Hepatocyte (in vitro differentiated cells): ENCODE measurements around the gene GADD45GIP1. TPM values are rescaled to one million over a fixed set of nuclear protein-coding genes. Genes with fewer than 3 reads are reported as not detected.
A peak's percentile ranks its signal among the peaks of the same experiment; 100 is the strongest.

Experiments used
- DNase-seq: peaks from one replicate; pipeline ENCODE4 v3.0.0-alpha.2; 2016; ENCODE audit warnings: low spot score
- H2AFZ ChIP-seq: fragments of 200-600 bp; sonication (generic); 2 replicates; pipeline ENCODE4 v1.6.0; 2016; ENCODE audit warnings: antibody characterized with exemption, mild to moderate bottlenecking
- H3K27ac ChIP-seq: fragments of 200-600 bp; sonication (generic); 2 replicates; pipeline ENCODE4 v1.5.1; 2016; ENCODE audit warnings: mild to moderate bottlenecking
- H3K27me3 ChIP-seq: fragments of 200-600 bp; sonication (generic); 2 replicates; pipeline ENCODE4 v1.6.1; 2016
- H3K36me3 ChIP-seq: fragments of 200-600 bp; sonication (generic); replicated peaks from 2 replicates; pipeline ENCODE4 v1.5.1; 2016; ENCODE audit warnings: low read depth; ENCODE audit not compliant: insufficient read depth
- H3K4me1 ChIP-seq: fragments of 200-600 bp; sonication (generic); 2 replicates; pipeline ENCODE4 v1.5.1; 2016; ENCODE audit warnings: mild to moderate bottlenecking, moderate library complexity; ENCODE audit not compliant: insufficient read depth
- H3K4me2 ChIP-seq: fragments of 200-600 bp; sonication (generic); 2 replicates; pipeline ENCODE4 v1.6.0; 2016
- H3K4me3 ChIP-seq: fragments of 200-600 bp; sonication (generic); 2 replicates; pipeline ENCODE4 v1.5.1; 2016; ENCODE audit warnings: mild to moderate bottlenecking
- H3K79me2 ChIP-seq: fragments of 200-600 bp; sonication (generic); 2 replicates; pipeline ENCODE4 v1.6.0; 2017; ENCODE audit warnings: mild to moderate bottlenecking
- H3K9me2 ChIP-seq: fragments of 200-600 bp; sonication (generic); replicated peaks from 2 replicates; pipeline ENCODE4 v1.6.0; 2017; ENCODE audit warnings: mild to moderate bottlenecking; ENCODE audit not compliant: insufficient read depth
- H3K9me3 ChIP-seq: fragments of 200-600 bp; sonication (generic); 2 replicates; pipeline ENCODE4 v1.5.1; 2016; ENCODE audit warnings: low read depth, mild to moderate bottlenecking
- H4K20me1 ChIP-seq: fragments of 200-600 bp; sonication (generic); 2 replicates; pipeline ENCODE4 v1.6.0; 2016; ENCODE audit warnings: mild to moderate bottlenecking; ENCODE audit not compliant: insufficient read depth, poor library complexity, severe bottlenecking
- CTCF ChIP-seq: fragments of 200-600 bp; sonication (generic); IDR thresholded peaks from 2 replicates; pipeline ENCODE4 v1.5.1; 2016; ENCODE audit warnings: antibody characterized with exemption, mild to moderate bottlenecking; ENCODE audit not compliant: poor library complexity
- EZH2 ChIP-seq: fragments of 200-600 bp; sonication (generic); IDR thresholded peaks from 2 replicates; pipeline ENCODE4 v1.6.1; 2016; ENCODE audit warnings: antibody characterized with exemption, mild to moderate bottlenecking, borderline replicate concordance
- EZH2phosphoT487 ChIP-seq: fragments of 200-600 bp; sonication (generic); IDR thresholded peaks from one replicate; pipeline ENCODE4 v1.6.1; 2018; ENCODE audit warnings: antibody characterized with exemption, mild to moderate bottlenecking, low read depth, moderate library complexity; ENCODE audit not compliant: unreplicated experiment, severe bottlenecking
- WGBS: methylation state at CpG from one replicate; pipeline ENCODE4 v1.1.6; 2016; ENCODE audit warnings: low lambda C conversion rate; ENCODE audit errors: missing lambda C conversion rate; 5-methylcytosine and 5-hydroxymethylcytosine counted together
- polyA plus RNA-seq: library from polyadenylated mRNA; unstranded; fragments of >200 nt; fragmentation: Nextera tagmentation; extraction: Ambion mirVana; gene quantifications from 2 replicates; pipeline ENCODE4 v1.2.1, GENCODE V29; 2016
- total RNA-seq: library from RNA; depleted of rRNA; stranded (reverse); fragments of >200 nt; gene quantifications from 2 replicates; pipeline ENCODE4 v1.2.3, GENCODE V29; 2014

GADD45GIP1 gene
- total and polyA plus RNA-seq, 2 experiments from 2014 or later = 21.0 to 109 TPM

GRCh38 chr19:12954612-12954962 lies 2.4 kb downstream of the GADD45GIP1 start:
- TF ChIP-seq CTCF (no peak), EZH2 (no peak), EZH2phosphoT487 (no peak)
- no peaks in the 10 kb centered on the region for H3K9me2 ChIP-seq
- H3K4me2 ChIP-seq = no peak overlapping the region
- H3K27me3 ChIP-seq = no peaks in the 10 kb centered on the region
- no peak for DNase-seq
- no peaks in the 10 kb centered on the region for H3K9me3 ChIP-seq
- H3K4me3 ChIP-seq = no peak overlapping the region
- 100% methylated on average over 1 of the region's 1 CpG for WGBS
- no peak overlapping the region for H2AFZ ChIP-seq
- H3K27ac ChIP-seq = peak overlapping the region; percentile 23
- peaks cover 39% of the 10 kb centered on the region for H3K79me2 ChIP-seq
- peaks cover 2% of the 10 kb centered on the region for H4K20me1 ChIP-seq
- H3K4me1 ChIP-seq = peaks cover 28% of the 10 kb centered on the region
- H3K36me3 ChIP-seq = no peaks in the 10 kb centered on the region

GRCh38 chr19:12953799-12954611 lies 3.0 kb downstream of the GADD45GIP1 start:
- H3K27ac ChIP-seq = peak overlapping the region; percentile 73
- no peak overlapping the region for H2AFZ ChIP-seq
- no peaks in the 10 kb centered on the region for H3K9me3 ChIP-seq
- no peaks in the 10 kb centered on the region for H3K27me3 ChIP-seq
- no peak for TF ChIP-seq EZH2phosphoT487
- TF ChIP-seq CTCF = no peak
- no peak for TF ChIP-seq EZH2
- peaks cover 2% of the 10 kb centered on the region for H4K20me1 ChIP-seq
- DNase-seq = no peak
- H3K79me2 ChIP-seq = peaks cover 39% of the 10 kb centered on the region
- no peak overlapping the region for H3K4me3 ChIP-seq
- no peaks in the 10 kb centered on the region for H3K9me2 ChIP-seq
- peak overlapping the region; percentile 5 for H3K4me2 ChIP-seq
- 83% methylated on average over 12 of the region's 12 CpGs for WGBS
- peaks cover 28% of the 10 kb centered on the region for H3K4me1 ChIP-seq
- no peaks in the 10 kb centered on the region for H3K36me3 ChIP-seq

- 75% methylated on average over 11 of the region's 11 CpGs for WGBS
- Histone ChIP-seq H3K9me2 (no peaks in the 10 kb centered on the region), H3K27ac (peak overlapping the region; percentile 73), H3K36me3 (no peaks in the 10 kb centered on the region), H3K79me2 (peaks cover 45% of the 10 kb centered on the region), H3K27me3 (no peaks in the 10 kb centered on the region), H3K9me3 (no peaks in the 10 kb centered on the region), H3K4me3 (no peak overlapping the region), H2AFZ (no peak overlapping the region), H3K4me1 (peaks cover 28% of the 10 kb centered on the region), H3K4me2 (peak overlapping the region; percentile 5), H4K20me1 (peaks cover 2% of the 10 kb centered on the region)
- no peak for TF ChIP-seq CTCF
- no peak for DNase-seq
Observed at GRCh38 chr19:12953138-12953798, 3.8 kb downstream of the GADD45GIP1 start.
